Spleen (tissue), 11 donors: ENCODE data around the gene CD72. TPM values are rescaled to one million over a fixed set of nuclear protein-coding genes. Genes with fewer than 3 reads are reported as not detected.
"Not testable (repeated sequence)": the region's sequence is repeated elsewhere in the genome, so short reads cannot be mapped to it uniquely, and the experiment has no call there.

Source experiments
- DNase-seq: peaks from one replicate; pipeline ENCODE4 v3.0.0-alpha.2; 2020
- H3K27ac ChIP-seq, 8 donors: fragments of 200-600 bp; sonication (generic) in 7 of 8; 1 replicate in 4 of 8; 2 replicates in 4 of 8; pipeline versions ENCODE4 v1.5.0 to v1.8.0; 2016 to 2021; ENCODE audit warnings: inconsistent platforms in 4 of 8, mild to moderate bottlenecking in 4 of 8, moderate library complexity in 1 of 8
- H3K27me3 ChIP-seq, 7 donors: fragments of 200-600 bp; sonication (generic) in 6 of 7; replicated peaks in 1 of 7; 1 replicate in 4 of 7; 2 replicates in 3 of 7; pipeline versions ENCODE4 v1.5.0 to v1.8.0; 2016 to 2021; ENCODE audit warnings: inconsistent platforms in 3 of 7, mild to moderate bottlenecking in 1 of 7
- H3K36me3 ChIP-seq, 6 donors: fragments of 200-600 bp; sonication (generic) in 5 of 6; 1 replicate in 4 of 6; 2 replicates in 2 of 6; pipeline versions ENCODE4 v1.5.0 to v1.8.0; 2016 to 2021; ENCODE audit warnings: inconsistent platforms in 2 of 6
- H3K4me1 ChIP-seq, 6 donors: fragments of 200-600 bp; sonication (generic) in 5 of 6; 1 replicate in 3 of 6; 2 replicates in 3 of 6; pipeline versions ENCODE4 v1.5.0 to v1.8.0; 2016 to 2021; ENCODE audit warnings: inconsistent platforms in 3 of 6
- H3K4me3 ChIP-seq, 8 donors: fragments of 200-600 bp; sonication (generic) in 7 of 8; 1 replicate in 4 of 8; 2 replicates in 4 of 8; pipeline versions ENCODE4 v1.5.0 to v1.8.0; 2016 to 2021; ENCODE audit warnings: inconsistent platforms in 4 of 8, mild to moderate bottlenecking in 4 of 8, moderate library complexity in 2 of 8
- H3K9me3 ChIP-seq, 8 donors: fragments of 200-600 bp; sonication (generic) in 7 of 8; 1 replicate in 4 of 8; 2 replicates in 4 of 8; pipeline versions ENCODE4 v1.5.0 to v1.8.0; 2016 to 2021; ENCODE audit warnings: inconsistent platforms in 4 of 8
- POLR2A ChIP-seq, 3 donors: fragments of 450-650 bp; IDR thresholded peaks; one replicate each; pipeline ENCODE4 v1.5.1; 2017; ENCODE audit warnings: antibody characterized with exemption in 3 of 3, mild to moderate bottlenecking in 1 of 3
- POLR2AphosphoS5 ChIP-seq, 3 donors: sonication (generic); formaldehyde crosslinking; IDR thresholded peaks; one replicate each; pipeline ENCODE4 v1.5.1; 2017; ENCODE audit warnings: antibody characterized with exemption in 3 of 3
- WGBS, 5 donors: extraction: QIAGEN DNeasy Blood & Tissue Kit in 3 of 5; methylation state at CpG; one replicate each; pipeline versions ENCODE4 v1.1.5 to v1.1.7; 2013 to 2018; 5-methylcytosine and 5-hydroxymethylcytosine counted together
- intact Hi-C: fragments of 100-400 bp; cut with DNase I; formaldehyde crosslinking; loops from one replicate; pipeline ENCODE4 v1.15.0; 2023; ENCODE audit warnings: low total_unique reads
- polyA plus RNA-seq, 3 donors: library from polyadenylated mRNA; stranded (reverse); fragments of 200-250 nt; gene quantifications; one replicate each; pipeline ENCODE4 v1.2.1, GENCODE V29; 2013
- total RNA-seq, 7 donors: library from RNA; depleted of rRNA in 3 of 7; stranded (reverse); fragments of >200 nt in 3 of 7; fragmentation: NEBNext Ultra II Directional in 4 of 7; extraction: Animal tissue kit (Norgen Biotek cat#: 25700) in 4 of 7; gene quantifications; one replicate each; pipeline versions ENCODE4 v1.1.0 to v1.2.1, GENCODE V29; 2016 to 2021
- TF ChIP-seq, protein P1 (sequence below), 11 experiments: fragments of 200-600 bp in 7 of 11; fragments of 450-650 bp in 4 of 11; sonication (generic) in 4 of 11; IDR thresholded peaks in 8 of 11; conservative IDR thresholded peaks in 3 of 11; 1 replicate in 7 of 11; 2 replicates in 4 of 11; pipeline versions ENCODE4 v1.4.0 to v1.8.0; 2016 to 2021; ENCODE audit warnings: antibody characterized with exemption in 11 of 11, inconsistent platforms in 4 of 11, mild to moderate bottlenecking in 1 of 11
- donor health status: healthy with polysubstance abuse.
- donor health status: DM: no; HTN: no; CAD: no; lungs with moderate emphysema.
- donor health status: DM: no; HTN: no; CAD: no.
- donor health status: Bipolar disorder and iron deficiency.
- donor health status: healthy.
- donor health status: DM: no; HTN: no; CAD: no.
- donor health status: DM: yes; HTN: yes; CAD: no.

CD72 gene
- total and polyA plus RNA-seq, 10 donors: 74.4 to 160 (median 121) TPM

- DNase-seq, H3K4me1 ChIP-seq, intact Hi-C loops: not testable (repeated sequence)
Observed at GRCh38 chr9:35579659-35580227, 38.5 kb downstream of the CD72 start.

DNA sequence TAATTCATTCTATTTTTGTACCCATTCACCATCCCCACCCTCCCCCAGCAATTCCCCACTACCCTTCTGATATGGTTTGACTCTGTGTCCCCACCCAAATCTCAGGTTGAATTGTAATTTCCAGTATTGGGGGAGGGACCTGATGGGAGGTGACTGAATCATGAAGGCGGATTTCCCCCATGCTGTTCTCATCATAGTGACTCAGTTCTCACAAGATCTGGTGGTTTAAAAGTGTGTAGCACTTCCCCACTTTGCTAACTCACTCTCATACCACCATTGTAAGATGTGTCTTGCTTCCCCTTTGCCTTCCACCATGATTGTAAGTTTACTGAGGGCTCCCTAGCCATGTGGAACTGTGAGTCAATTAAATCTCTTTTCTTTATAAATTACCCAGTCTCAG, 39.1 kb downstream of the CD72 start:
- H3K27me3 ChIP-seq: no peaks in the 10 kb centered on the region
- no peak overlapping the region for H3K27ac ChIP-seq
- intact Hi-C loops: no loop called here
- peaks cover 0 to 34% (median 30%) of the 10 kb centered on the region in 8 donors for H3K9me3 ChIP-seq
- DNase-seq: no peak
- peaks cover 0 to 8% (median 0%) of the 10 kb centered on the region in 6 donors for H3K36me3 ChIP-seq
- H3K4me3 ChIP-seq: no peak overlapping the region
- TF ChIP-seq POLR2A (IDR thresholded peaks at IDR 0.05): no peak
- TF ChIP-seq POLR2AphosphoS5 (IDR thresholded peaks at IDR 0.05): no peak
- TF ChIP-seq, protein P1, sequence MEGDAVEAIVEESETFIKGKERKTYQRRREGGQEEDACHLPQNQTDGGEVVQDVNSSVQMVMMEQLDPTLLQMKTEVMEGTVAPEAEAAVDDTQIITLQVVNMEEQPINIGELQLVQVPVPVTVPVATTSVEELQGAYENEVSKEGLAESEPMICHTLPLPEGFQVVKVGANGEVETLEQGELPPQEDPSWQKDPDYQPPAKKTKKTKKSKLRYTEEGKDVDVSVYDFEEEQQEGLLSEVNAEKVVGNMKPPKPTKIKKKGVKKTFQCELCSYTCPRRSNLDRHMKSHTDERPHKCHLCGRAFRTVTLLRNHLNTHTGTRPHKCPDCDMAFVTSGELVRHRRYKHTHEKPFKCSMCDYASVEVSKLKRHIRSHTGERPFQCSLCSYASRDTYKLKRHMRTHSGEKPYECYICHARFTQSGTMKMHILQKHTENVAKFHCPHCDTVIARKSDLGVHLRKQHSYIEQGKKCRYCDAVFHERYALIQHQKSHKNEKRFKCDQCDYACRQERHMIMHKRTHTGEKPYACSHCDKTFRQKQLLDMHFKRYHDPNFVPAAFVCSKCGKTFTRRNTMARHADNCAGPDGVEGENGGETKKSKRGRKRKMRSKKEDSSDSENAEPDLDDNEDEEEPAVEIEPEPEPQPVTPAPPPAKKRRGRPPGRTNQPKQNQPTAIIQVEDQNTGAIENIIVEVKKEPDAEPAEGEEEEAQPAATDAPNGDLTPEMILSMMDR (IDR thresholded peaks at IDR 0.05 in 8 of 11, conservative IDR thresholded peaks at IDR 0.05 in 3 of 11): no peak
- H3K4me1 ChIP-seq: peaks cover 0 to 5% (median 0%) of the 10 kb centered on the region in 6 donors
- 68 to 100% (median 86%) methylated on average over 1 of the region's 1 CpG for WGBS, 5 donors

More at GRCh38 chr9:35579659-35580227, 38.5 kb downstream of the CD72 start:
- H3K27me3 ChIP-seq, H3K27ac ChIP-seq, H3K4me3 ChIP-seq, H3K36me3 ChIP-seq: not testable (repeated sequence)
- H3K9me3 ChIP-seq: peaks cover 0 to 34% (median 30%) of the 10 kb centered on the region in 8 donors
- 86 to 100% (median 97%) methylated on average over 1 of the region's 1 CpG for WGBS, 5 donors

DNA sequence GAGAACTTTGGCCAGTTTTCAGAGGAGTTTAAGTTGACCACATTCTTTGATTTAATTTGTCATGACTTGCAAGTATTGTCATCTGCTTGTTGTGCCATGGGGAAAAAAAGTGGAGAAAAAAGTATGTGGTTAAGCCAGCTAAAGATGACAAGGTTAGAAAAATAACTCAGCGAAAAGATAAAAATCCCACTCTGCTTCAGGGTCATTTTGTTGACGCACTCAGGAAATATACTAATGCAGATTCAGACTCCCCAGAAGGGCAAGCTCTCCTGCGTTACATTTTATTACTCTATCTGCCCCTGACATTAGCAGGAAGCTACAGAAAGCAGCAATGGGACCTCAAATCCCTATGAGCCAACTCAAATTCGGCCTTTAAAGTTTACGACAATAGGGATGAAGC, 40.7 kb downstream of the CD72 start:
- H3K36me3 ChIP-seq: peaks cover 0 to 8% (median 0%) of the 10 kb centered on the region in 6 donors
- no peak for DNase-seq
- H3K27me3 ChIP-seq: no peaks in the 10 kb centered on the region
- H3K9me3 ChIP-seq: peaks cover 0 to 34% (median 30%) of the 10 kb centered on the region in 8 donors
- intact Hi-C loops: no loop called here
- H3K27ac ChIP-seq: peak overlapping the region in 2 of 8 donors; percentile 20 to 52
- no peak overlapping the region for H3K4me3 ChIP-seq
- WGBS, 5 donors: 71 to 79% (median 78%) methylated on average over 5 of the region's 5 CpGs
- H3K4me1 ChIP-seq: peaks cover 0 to 5% (median 0%) of the 10 kb centered on the region in 6 donors
- TF ChIP-seq, protein P1 (IDR thresholded peaks at IDR 0.05 in 8 of 11, conservative IDR thresholded peaks at IDR 0.05 in 3 of 11): no peak
- no peak for TF ChIP-seq POLR2AphosphoS5 (IDR thresholded peaks at IDR 0.05)

DNA sequence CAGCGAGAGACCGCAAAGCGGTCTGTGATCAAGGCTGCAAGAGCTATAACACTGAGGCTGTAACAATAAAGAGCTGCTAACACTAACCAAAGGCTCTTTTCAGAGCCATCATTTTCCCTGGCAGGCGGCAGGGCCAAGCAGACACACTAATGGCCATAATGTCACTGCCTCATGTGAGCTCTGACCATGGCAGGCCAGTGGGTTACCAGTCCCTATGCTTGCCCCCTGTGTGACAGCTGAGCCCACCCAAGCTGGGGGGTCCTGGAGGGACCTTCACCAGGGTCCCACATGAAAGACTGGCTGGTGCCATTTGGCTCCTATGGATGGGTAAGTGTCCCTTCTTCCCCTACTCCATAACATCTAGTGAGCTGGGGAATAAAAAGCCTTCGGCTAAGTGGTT, 42.7 kb downstream of the CD72 start:
- H3K9me3 ChIP-seq: peaks cover 0 to 20% (median 19%) of the 10 kb centered on the region in 8 donors
- H3K27me3 ChIP-seq: no peaks in the 10 kb centered on the region
- peaks cover 0 to 10% (median 7%) of the 10 kb centered on the region in 6 donors for H3K4me1 ChIP-seq
- no peak for DNase-seq
- no peak overlapping the region for H3K27ac ChIP-seq
- H3K36me3 ChIP-seq: peaks cover 0 to 7% (median 0%) of the 10 kb centered on the region in 6 donors
- WGBS, 5 donors: 88 to 99% (median 94%) methylated on average over 5 of the region's 5 CpGs
- H3K4me3 ChIP-seq: no peak overlapping the region
- TF ChIP-seq, protein P1 (IDR thresholded peaks at IDR 0.05 in 8 of 11, conservative IDR thresholded peaks at IDR 0.05 in 3 of 11): no peak
- TF ChIP-seq POLR2AphosphoS5 (IDR thresholded peaks at IDR 0.05): no peak
- no peak for TF ChIP-seq POLR2A (IDR thresholded peaks at IDR 0.05)
- intact Hi-C loops: no loop called here
